Hepatic stellate cell (primary cell): ENCODE results near the gene GPBAR1.
"Not testable (repeated sequence)": the region's sequence is repeated elsewhere in the genome, so short reads cannot be mapped to it uniquely, and the experiment has no call there.

Experiments used
- DNase-seq: peaks from one replicate; pipeline ENCODE4 v3.0.0; 2011; ENCODE audit warnings: low spot score

GPBAR1 gene

DNA sequence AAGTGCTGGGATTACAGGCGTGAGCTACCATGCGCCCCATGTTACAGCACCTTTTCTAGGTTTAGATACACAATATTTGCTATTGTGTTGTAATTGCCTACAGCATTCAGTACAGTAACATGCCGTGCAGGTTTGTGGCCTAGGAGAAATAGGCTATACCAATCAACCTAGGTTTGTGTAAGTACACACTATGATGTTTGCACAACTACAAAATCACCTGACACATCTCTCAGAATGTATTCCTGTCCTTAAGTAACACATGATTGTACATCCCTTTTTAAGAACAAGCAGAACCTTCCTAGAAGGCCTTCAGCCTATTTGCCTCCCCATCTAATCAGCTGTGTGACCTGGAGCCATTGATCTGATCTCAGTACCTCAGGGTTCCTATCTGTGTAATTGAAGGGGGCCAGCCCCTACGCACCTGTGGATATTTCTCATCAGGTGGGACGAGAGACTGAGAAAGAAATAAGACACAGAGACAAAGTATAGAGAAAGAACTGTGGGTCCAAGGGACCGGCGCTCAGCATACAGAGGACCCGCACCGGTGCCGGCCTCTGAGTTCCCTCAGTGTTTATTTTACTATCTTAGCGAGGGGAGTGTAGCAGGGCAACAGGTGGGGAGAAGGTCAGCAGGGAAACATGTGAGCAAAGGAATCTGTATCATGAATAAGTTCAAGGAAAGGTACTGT, 50.2 kb downstream of the GPBAR1 start:
- DNase-seq, result no peak

DNA sequence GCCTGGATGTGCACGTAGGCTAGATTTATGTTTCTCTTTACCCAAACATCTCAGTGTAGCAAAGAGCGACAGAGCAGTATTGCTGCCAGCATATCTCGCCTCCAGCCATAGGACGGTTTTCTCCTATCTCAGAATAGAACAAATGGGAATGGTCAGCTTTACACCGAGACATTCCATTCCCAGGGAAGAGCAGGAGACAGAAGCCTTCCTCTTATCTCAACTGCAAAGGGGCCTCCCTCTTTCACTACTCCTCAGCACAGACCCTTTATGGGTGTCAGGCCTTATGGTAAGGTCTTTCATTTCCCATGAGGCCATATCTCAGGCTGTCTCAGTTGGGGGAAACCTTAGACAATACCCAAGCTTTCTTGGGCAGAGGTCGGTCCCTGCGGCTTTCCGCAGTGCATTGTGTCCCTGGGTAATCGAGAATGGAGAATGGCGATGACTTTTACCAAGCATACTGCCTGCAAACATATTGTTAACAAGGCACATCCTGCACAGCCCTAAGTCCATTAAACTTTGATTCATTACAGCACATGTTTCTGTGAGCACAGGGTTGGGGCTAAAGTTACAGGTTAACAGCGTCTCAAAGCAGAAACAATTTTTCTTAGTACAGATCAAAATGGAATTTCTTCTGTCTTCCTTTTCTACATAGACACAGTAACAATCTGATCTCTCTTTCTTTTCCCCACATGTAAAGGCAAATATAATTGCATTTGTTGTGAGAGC, 50.9 kb downstream of the GPBAR1 start:
- not testable (repeated sequence) for DNase-seq

DNA sequence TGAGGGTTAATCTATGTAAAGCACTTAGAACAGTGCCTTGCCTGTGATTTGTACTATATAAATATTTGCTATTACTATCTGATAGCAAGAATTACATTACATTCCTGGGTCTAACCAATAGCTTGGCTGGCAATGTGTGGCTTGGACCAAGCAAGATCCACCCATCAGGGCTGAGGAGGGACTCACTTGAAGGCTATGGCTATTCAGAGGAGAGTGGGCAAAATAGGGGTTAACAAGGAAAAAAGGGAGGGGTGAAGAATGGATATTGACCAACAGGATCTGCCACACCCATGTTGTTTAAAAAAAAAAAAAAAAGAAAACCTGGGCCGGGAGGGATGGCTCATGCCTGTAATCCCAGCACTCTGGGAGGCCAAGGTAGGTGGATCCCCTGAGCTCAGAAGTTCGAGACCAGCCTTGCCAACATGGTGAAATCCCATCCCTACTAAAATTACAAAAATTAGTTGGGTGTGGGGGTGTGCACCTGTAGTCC, 51.5 kb downstream of the GPBAR1 start:
- no peak for DNase-seq

DNA sequence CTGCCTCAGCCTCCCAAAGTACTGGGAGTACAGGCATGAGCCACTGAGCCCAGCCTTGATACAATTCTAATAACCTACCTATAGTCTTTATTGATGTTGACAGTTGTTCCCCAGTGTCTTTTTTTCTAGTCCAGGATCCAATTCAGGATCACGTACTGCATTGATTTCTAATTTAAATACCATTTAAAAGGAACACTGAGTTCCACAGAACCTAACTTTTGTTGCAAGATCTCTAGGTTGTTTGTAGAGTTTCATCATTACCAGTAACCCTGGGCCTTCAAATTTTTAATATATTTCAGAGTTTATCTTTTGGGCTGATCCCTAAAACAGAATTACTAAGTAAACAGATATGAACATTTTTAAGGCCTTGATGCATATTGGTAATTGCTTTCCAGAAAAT, 52.5 kb downstream of the GPBAR1 start:
- no peak for DNase-seq
